Loucy (cell line): ENCODE measurements around the gene MAP7.

Experiments
- EZH2phosphoT487 ChIP-seq: fragments of 200-600 bp; IDR thresholded peaks from 2 replicates; pipeline ENCODE4 v1.6.1; 2018; ENCODE audit warnings: antibody characterized with exemption, mild to moderate bottlenecking, moderate library complexity, borderline replicate concordance
- TF ChIP-seq, protein P1 (sequence below): fragments of 200-600 bp; sonication (generic); conservative IDR thresholded peaks from 2 replicates; pipeline ENCODE4 v1.5.1; 2014; ENCODE audit warnings: mild to moderate bottlenecking, antibody characterized with exemption, low read length

GRCh38 chr6:136435101-136435500 lies 115.1 kb downstream of the MAP7 start:
- TF ChIP-seq, protein P1, sequence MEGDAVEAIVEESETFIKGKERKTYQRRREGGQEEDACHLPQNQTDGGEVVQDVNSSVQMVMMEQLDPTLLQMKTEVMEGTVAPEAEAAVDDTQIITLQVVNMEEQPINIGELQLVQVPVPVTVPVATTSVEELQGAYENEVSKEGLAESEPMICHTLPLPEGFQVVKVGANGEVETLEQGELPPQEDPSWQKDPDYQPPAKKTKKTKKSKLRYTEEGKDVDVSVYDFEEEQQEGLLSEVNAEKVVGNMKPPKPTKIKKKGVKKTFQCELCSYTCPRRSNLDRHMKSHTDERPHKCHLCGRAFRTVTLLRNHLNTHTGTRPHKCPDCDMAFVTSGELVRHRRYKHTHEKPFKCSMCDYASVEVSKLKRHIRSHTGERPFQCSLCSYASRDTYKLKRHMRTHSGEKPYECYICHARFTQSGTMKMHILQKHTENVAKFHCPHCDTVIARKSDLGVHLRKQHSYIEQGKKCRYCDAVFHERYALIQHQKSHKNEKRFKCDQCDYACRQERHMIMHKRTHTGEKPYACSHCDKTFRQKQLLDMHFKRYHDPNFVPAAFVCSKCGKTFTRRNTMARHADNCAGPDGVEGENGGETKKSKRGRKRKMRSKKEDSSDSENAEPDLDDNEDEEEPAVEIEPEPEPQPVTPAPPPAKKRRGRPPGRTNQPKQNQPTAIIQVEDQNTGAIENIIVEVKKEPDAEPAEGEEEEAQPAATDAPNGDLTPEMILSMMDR = no peak
- TF ChIP-seq EZH2phosphoT487 = no peak
